Measurements from ENCODE around the gene PARP6. TPM values are rescaled to one million over a fixed set of nuclear protein-coding genes. Genes with fewer than 3 reads are reported as not detected.

The PARP6 gene
- total RNA-seq: 100 to 1,000 TPM in 1 of 2 donors, 10 to 100 TPM in 1; 55.4 to 114 TPM
- polyA plus RNA-seq (ENCODE audit: insufficient read length in 2 of 2): 100 to 1,000 TPM; 199 to 201 TPM
- long read RNA-seq, donor 1, transcript PARP6-211 (4 exons, 3,657 nt): major isoform, 6 of 8 reads
- long read RNA-seq, donor 1, partial matches to known transcripts: 0 of 8 reads
- long read RNA-seq, donor 1, other reads (novel, unspliced or antisense): 0 of 8 reads
- long read RNA-seq, donor 2, partial matches to known transcripts: 5 of 6 reads
- long read RNA-seq, donor 2, other reads (novel, unspliced or antisense): 0 of 6 reads
- long read RNA-seq, donor 3, partial matches to known transcripts: 0 of 3 reads
- long read RNA-seq, donor 3, other reads (novel, unspliced or antisense): 0 of 3 reads
- long read RNA-seq, donor 4, partial matches to known transcripts: 0 of 6 reads
- long read RNA-seq, donor 4, other reads (novel, unspliced or antisense): 0 of 6 reads

- WGBS (ENCODE audit: insufficient coverage): under 1% methylated on average over 82 of the region's 82 CpGs
- H3K27ac ChIP-seq (ENCODE audit: low read depth, low read length): peak within 1 kb of the TSS; percentile 87
- no peaks in the 10 kb centered on the region for H3K27me3 ChIP-seq (ENCODE audit: control insufficient read depth, insufficient read depth, low read length)
- peaks cover 8% of the 10 kb centered on the region for H3K4me1 ChIP-seq (ENCODE audit: control insufficient read depth, insufficient read depth, low read length)
- peak within 1 kb of the TSS; percentile 80 for H3K4me3 ChIP-seq (ENCODE audit: low read depth, low read length)
- peak; percentile 88 to 100 (median 97) for DNase-seq (ENCODE audit: low read depth in 4 of 6, low spot score in 6 of 6)
- H3K9me3 ChIP-seq (ENCODE audit: control insufficient read depth, insufficient read depth, low read length): no peaks in the 10 kb centered on the region
- H3K36me3 ChIP-seq (ENCODE audit: control insufficient read depth, insufficient read depth, low read length): peaks cover 18% of the 10 kb centered on the region
Measured at GRCh38 chr15:72272213-72272996, at the start of gene PARP6. PARP6 (minus strand) TSS chr15:72272554; CDS start chr15:72267477, 5,077 bp downstream.

DNA sequence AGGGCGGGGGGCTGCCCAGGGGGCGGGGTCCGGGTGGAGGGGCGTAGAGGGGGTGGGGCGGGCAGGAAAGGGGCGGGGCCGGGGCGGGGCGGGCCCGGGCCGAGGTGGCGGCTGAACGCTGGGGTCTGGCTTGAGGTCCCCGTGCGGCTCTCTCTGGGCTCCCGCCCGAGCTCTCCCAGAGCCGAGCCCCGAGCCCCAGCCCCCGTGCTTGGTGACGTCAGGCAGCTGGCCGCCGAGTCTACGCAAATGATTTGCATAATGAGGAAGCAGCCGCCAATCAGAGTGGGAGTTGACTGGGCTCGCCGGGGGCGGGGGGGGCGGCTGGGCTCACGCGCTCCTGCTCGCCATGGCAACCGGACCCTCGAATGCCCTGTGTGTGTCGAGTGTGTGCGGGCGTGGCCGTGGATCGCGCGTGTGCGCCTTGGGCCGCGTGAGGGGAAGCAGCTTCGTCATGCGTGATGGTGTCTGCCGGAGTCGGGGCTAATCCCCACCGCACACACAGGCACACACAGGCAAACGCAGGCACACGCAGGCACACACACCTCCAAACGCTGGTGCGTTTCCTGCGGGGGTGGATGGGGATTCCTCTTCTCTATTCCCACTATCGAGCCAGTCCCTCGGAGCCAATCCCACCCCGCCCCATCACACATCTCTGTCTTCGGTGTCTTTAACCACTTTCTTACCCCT lies 47.8 kb upstream of the PARP6 start, which contains the start of gene CELF6:
TSS of gene CELF6 (minus strand) at position 173 of the 687 bp plus-strand sequence. CDS start 283 bp downstream, outside the sequence.
- Histone ChIP-seq H3K27ac (ENCODE audit: low read depth, low read length) (peak within 1 kb of the TSS; percentile 78), H3K27me3 (ENCODE audit: control insufficient read depth, insufficient read depth, low read length) (no peaks in the 10 kb centered on the region), H3K9me3 (ENCODE audit: control insufficient read depth, insufficient read depth, low read length) (no peaks in the 10 kb centered on the region), H3K4me3 (ENCODE audit: low read depth, low read length) (peak within 1 kb of the TSS; percentile 46), H3K4me1 (ENCODE audit: control insufficient read depth, insufficient read depth, low read length) (peaks cover 16% of the 10 kb centered on the region), H3K36me3 (ENCODE audit: control insufficient read depth, insufficient read depth, low read length) (no peaks in the 10 kb centered on the region)
- WGBS (ENCODE audit: insufficient coverage): 0% methylated on average over 43 of the region's 58 CpGs
- peak in 5 of 6 donors; percentile 85 to 98 (median 91) for DNase-seq (ENCODE audit: low read depth in 4 of 6, low spot score in 6 of 6)

DNA sequence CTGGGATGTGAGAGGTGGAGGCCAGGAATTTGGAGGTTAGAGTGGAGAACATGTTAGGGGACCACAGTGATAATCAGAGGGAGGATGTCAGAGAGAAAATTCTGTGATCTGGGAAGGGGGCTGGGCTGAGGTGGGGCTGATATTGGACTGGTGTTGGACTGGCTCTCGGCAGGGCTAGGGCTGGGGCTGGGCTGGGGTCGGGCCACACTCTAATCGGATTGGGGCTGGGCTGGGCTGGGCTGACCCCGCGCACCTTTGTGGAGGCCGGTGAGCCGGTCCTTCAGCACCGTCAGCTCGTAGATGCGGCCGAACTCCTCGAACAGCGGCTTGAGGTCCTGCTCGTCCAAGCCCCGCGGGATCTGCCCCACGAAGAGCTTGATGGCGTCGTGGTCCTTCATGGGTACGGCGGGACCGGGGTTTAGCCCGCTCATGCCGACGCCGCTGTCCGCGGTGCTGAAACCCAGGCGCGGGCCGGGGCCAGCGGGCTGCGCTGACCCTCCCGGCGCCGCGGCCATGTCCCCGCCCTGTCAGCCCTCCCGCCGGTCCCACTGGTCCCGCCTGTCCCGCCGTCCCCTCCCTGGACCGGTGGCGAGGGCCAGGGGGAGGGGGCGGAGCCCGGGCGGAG lies 47.1 kb upstream of the PARP6 start:
- H3K27ac ChIP-seq (ENCODE audit: low read depth, low read length): no peak overlapping the region
- peak in 3 of 6 donors; percentile 12 to 87 (median 56) for DNase-seq (ENCODE audit: low read depth in 4 of 6, low spot score in 6 of 6)
- WGBS (ENCODE audit: insufficient coverage): 4% methylated on average over 31 of the region's 48 CpGs

GRCh38 chr15:72318408-72318942 lies 46.1 kb upstream of the PARP6 start:
- no peaks in the 10 kb centered on the region for H3K36me3 ChIP-seq (ENCODE audit: control insufficient read depth, insufficient read depth, low read length)
- H3K9me3 ChIP-seq (ENCODE audit: control insufficient read depth, insufficient read depth, low read length): no peaks in the 10 kb centered on the region
- no CpG with 5 or more reads among the region's 2 CpGs for WGBS (ENCODE audit: insufficient coverage)
- no peaks in the 10 kb centered on the region for H3K27me3 ChIP-seq (ENCODE audit: control insufficient read depth, insufficient read depth, low read length)
- H3K27ac ChIP-seq (ENCODE audit: low read depth, low read length): no peak overlapping the region
- peaks cover 16% of the 10 kb centered on the region for H3K4me1 ChIP-seq (ENCODE audit: control insufficient read depth, insufficient read depth, low read length)
- no peak overlapping the region for H3K4me3 ChIP-seq (ENCODE audit: low read depth, low read length)
- DNase-seq (ENCODE audit: low read depth in 4 of 6, low spot score in 6 of 6): peak in 1 of 6 donors; percentile 5

More for the DNA sequence above, 47.1 kb upstream of the PARP6 start:
- H3K27me3 ChIP-seq (ENCODE audit: control insufficient read depth, insufficient read depth, low read length): no peaks in the 10 kb centered on the region
- H3K36me3 ChIP-seq (ENCODE audit: control insufficient read depth, insufficient read depth, low read length): no peaks in the 10 kb centered on the region
- peaks cover 16% of the 10 kb centered on the region for H3K4me1 ChIP-seq (ENCODE audit: control insufficient read depth, insufficient read depth, low read length)
- no peaks in the 10 kb centered on the region for H3K9me3 ChIP-seq (ENCODE audit: control insufficient read depth, insufficient read depth, low read length)
- peak overlapping the region; percentile 32 for H3K4me3 ChIP-seq (ENCODE audit: low read depth, low read length)

GRCh38 chr15:72315706-72316370 lies 43.5 kb upstream of the PARP6 start:
- H3K27ac ChIP-seq (ENCODE audit: low read depth, low read length): no peak overlapping the region

GRCh38 chr15:72313881-72314280 lies 41.5 kb upstream of the PARP6 start:
- 86% methylated on average over 1 of the region's 2 CpGs for WGBS (ENCODE audit: insufficient coverage)
- no peaks in the 10 kb centered on the region for H3K27me3 ChIP-seq (ENCODE audit: control insufficient read depth, insufficient read depth, low read length)
- no peaks in the 10 kb centered on the region for H3K36me3 ChIP-seq (ENCODE audit: control insufficient read depth, insufficient read depth, low read length)
- no peaks in the 10 kb centered on the region for H3K9me3 ChIP-seq (ENCODE audit: control insufficient read depth, insufficient read depth, low read length)
- no peak overlapping the region for H3K4me3 ChIP-seq (ENCODE audit: low read depth, low read length)
- peaks cover 3% of the 10 kb centered on the region for H3K4me1 ChIP-seq (ENCODE audit: control insufficient read depth, insufficient read depth, low read length)
- no peak for DNase-seq (ENCODE audit: low read depth in 4 of 6, low spot score in 6 of 6)
- H3K27ac ChIP-seq (ENCODE audit: low read depth, low read length): no peak overlapping the region

More at GRCh38 chr15:72315706-72316370, 43.5 kb upstream of the PARP6 start:
- Histone ChIP-seq H3K36me3 (ENCODE audit: control insufficient read depth, insufficient read depth, low read length) (no peaks in the 10 kb centered on the region), H3K9me3 (ENCODE audit: control insufficient read depth, insufficient read depth, low read length) (no peaks in the 10 kb centered on the region), H3K27me3 (ENCODE audit: control insufficient read depth, insufficient read depth, low read length) (no peaks in the 10 kb centered on the region), H3K4me1 (ENCODE audit: control insufficient read depth, insufficient read depth, low read length) (peaks cover 19% of the 10 kb centered on the region), H3K4me3 (ENCODE audit: low read depth, low read length) (no peak overlapping the region)
- WGBS (ENCODE audit: insufficient coverage): 75% methylated on average over 4 of the region's 6 CpGs
- peak in 2 of 6 donors; percentile 76 for DNase-seq (ENCODE audit: low read depth in 4 of 6, low spot score in 6 of 6)

GRCh38 chr15:72313448-72313840 lies 41.1 kb upstream of the PARP6 start:
- DNase-seq (ENCODE audit: low read depth in 4 of 6, low spot score in 6 of 6): no peak
- H3K27ac ChIP-seq (ENCODE audit: low read depth, low read length): no peak overlapping the region
- H3K4me1 ChIP-seq (ENCODE audit: control insufficient read depth, insufficient read depth, low read length): peaks cover 3% of the 10 kb centered on the region
- H3K9me3 ChIP-seq (ENCODE audit: control insufficient read depth, insufficient read depth, low read length): no peaks in the 10 kb centered on the region
- no peaks in the 10 kb centered on the region for H3K27me3 ChIP-seq (ENCODE audit: control insufficient read depth, insufficient read depth, low read length)
- no peak overlapping the region for H3K4me3 ChIP-seq (ENCODE audit: low read depth, low read length)
- no peaks in the 10 kb centered on the region for H3K36me3 ChIP-seq (ENCODE audit: control insufficient read depth, insufficient read depth, low read length)
- whole genome bisulfite sequencing (ENCODE audit: insufficient coverage): 59% methylated on average over 2 of the region's 2 CpGs

GRCh38 chr15:72312605-72313447 lies 40.5 kb upstream of the PARP6 start:
- Histone ChIP-seq H3K36me3 (ENCODE audit: control insufficient read depth, insufficient read depth, low read length) (no peaks in the 10 kb centered on the region), H3K4me1 (ENCODE audit: control insufficient read depth, insufficient read depth, low read length) (peaks cover 4% of the 10 kb centered on the region)

More at GRCh38 chr15:72312605-72313447, 40.5 kb upstream of the PARP6 start:
- peak in 4 of 6 donors; percentile 46 to 86 (median 63) for DNase-seq (ENCODE audit: low read depth in 4 of 6, low spot score in 6 of 6)
- H3K27ac ChIP-seq (ENCODE audit: low read depth, low read length): no peak overlapping the region
- H3K9me3 ChIP-seq (ENCODE audit: control insufficient read depth, insufficient read depth, low read length): no peaks in the 10 kb centered on the region
- no peaks in the 10 kb centered on the region for H3K27me3 ChIP-seq (ENCODE audit: control insufficient read depth, insufficient read depth, low read length)
- no CpG with 5 or more reads among the region's 2 CpGs for WGBS (ENCODE audit: insufficient coverage)
- no peak overlapping the region for H3K4me3 ChIP-seq (ENCODE audit: low read depth, low read length)
